GM13976 (cell line): ENCODE data around the gene CRB3.
A peak's percentile ranks its signal among the peaks of the same experiment; 100 is the strongest.

ENCODE experiments used
- DNase-seq: peaks from one replicate; pipeline ENCODE4 v3.0.0; 2012; ENCODE audit warnings: low spot score
- in situ Hi-C: fragments of 300-500 bp; cut with MboI; formaldehyde crosslinking; loops from one replicate; pipeline ENCODE4 v1.12.0; 2022; ENCODE audit warnings: low sequenced_read_pairs, mixed read lengths, inconsistent platforms; ENCODE audit not compliant: unreplicated experiment
- TF ChIP-seq, protein P1 (sequence below): IDR thresholded peaks from 2 replicates; pipeline ENCODE4 v1.5.1; 2012; ENCODE audit warnings: borderline replicate concordance, mild to moderate bottlenecking; ENCODE audit not compliant: insufficient read depth; ENCODE audit errors: extremely low read depth, missing control alignments, control extremely low read depth

CRB3 gene

DNA sequence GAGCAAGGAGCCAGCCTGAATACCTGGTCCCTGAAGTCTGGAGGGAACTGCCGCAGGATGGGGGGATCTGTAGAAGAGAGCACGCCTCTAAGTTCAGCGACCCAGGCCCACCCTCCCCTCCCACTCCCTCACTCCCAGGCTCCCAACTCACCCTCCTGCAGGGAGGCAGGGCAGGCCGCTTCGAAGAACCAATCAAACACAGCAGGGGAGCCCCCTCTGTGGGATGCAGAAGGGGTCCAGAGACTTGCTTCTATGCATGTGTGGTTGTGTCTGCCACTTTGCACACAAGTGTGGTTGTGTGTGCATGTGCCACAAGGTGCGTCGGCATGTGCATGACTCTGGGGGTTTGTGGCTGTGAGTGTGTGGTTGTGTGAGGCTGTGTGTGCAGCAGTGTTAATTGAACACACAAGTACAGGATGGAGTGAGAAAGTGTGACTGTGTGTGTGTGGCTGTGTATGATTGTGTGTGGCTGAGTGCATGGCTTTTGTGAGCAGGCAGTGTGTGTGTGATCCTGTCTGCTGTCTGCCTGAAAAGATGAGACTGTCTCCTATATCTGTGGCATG lies 15.8 kb downstream of the CRB3 start:
- DNase-seq: no peak
- TF ChIP-seq, protein P1, sequence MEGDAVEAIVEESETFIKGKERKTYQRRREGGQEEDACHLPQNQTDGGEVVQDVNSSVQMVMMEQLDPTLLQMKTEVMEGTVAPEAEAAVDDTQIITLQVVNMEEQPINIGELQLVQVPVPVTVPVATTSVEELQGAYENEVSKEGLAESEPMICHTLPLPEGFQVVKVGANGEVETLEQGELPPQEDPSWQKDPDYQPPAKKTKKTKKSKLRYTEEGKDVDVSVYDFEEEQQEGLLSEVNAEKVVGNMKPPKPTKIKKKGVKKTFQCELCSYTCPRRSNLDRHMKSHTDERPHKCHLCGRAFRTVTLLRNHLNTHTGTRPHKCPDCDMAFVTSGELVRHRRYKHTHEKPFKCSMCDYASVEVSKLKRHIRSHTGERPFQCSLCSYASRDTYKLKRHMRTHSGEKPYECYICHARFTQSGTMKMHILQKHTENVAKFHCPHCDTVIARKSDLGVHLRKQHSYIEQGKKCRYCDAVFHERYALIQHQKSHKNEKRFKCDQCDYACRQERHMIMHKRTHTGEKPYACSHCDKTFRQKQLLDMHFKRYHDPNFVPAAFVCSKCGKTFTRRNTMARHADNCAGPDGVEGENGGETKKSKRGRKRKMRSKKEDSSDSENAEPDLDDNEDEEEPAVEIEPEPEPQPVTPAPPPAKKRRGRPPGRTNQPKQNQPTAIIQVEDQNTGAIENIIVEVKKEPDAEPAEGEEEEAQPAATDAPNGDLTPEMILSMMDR: no peak
- in situ Hi-C loops: no loop called here

DNA sequence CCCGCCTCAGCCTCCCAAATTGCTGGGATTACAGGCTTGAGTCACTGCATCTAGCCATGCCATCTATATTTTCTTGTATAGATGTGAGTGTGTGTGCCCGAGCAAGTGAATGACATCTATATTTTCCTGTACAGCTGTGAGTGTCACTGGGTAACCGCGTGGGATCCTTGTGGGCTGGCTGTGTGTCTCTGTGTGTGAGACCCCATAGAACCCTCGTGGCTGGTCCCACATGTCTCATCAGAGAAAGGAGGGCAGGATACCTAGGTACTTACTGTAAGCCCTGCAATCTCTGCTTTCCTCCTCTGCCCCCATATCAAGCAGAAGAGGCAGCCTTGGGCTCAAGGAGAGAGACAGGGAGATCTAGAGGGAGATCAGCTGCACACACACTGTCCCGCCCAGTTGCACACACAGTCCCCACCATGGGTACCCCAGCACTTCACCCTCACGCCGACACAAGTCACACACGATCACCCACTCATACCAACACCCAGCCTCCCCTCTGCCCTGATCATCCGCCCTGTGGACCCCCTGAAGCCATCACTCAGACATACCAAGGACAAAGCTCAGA lies 16.9 kb downstream of the CRB3 start:
- TF ChIP-seq, protein P1: no peak
- in situ Hi-C loops: no loop called here
- peak; percentile 43 for DNase-seq

DNA sequence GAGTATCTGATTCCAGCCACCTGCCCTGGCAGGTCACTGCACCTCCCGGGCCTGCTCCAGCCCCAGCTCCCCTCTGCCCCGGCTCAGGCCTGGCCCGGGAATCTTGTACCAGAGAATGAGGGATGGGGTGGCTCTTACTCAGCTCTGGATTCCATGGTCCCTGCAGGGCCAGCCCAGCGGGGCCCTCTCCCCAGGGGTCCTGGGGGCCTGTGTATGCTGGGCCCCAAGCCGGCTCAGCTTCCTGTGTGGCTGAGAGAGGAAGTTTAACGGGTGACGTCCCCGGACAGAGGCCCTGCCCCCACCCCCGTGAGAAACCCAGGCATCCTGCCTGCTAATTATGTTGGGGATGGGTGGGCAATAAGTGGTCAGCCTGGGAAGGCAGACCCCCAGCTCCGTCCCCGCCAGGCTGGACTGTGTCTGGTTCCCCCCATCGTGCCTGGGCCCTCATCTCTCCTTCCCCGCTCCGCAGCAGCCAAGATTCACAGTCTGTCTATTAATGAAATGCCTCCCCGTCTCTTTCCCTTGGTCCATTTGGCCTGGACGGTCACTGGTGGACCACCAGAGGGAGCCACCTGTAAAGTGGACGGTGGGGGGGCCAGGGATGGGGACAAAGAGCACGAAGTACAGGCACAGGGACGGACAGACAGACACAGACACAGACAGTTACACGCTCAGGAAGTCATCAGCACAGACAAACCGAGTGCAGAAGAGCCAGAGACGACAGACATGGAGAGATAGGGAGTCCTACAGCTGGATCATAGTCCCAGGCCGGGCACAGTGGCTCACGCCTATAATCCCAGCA lies 17.7 kb downstream of the CRB3 start, which contains the start of gene DENND1C:
Gene DENND1C, minus strand, starts transcription at position 247 of the 802 bp plus-strand sequence. Its CDS starts 92 bp downstream, at position 155.
- DNase-seq: peak; percentile 84
- in situ Hi-C loops: no loop called here
- TF ChIP-seq, protein P1: peak; percentile 70

DNA sequence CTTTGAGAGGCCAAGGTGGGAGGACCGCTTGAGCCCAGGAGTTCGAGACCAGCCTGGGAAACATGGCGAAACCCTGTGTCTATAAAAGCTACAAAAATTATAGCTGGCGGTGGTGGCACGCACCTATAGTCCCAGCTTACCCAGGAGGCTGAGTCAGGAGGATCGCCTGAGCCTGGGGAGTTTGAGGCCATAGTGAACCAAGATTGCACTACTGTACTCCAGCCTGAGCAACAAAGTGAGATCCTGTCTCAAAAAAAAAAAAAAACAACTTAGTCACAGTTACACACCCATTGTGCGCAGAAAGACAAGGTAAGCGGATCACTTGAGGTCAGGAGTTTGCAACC lies 18.2 kb downstream of the CRB3 start:
- in situ Hi-C loops: no loop called here
- TF ChIP-seq, protein P1: no peak
- no peak for DNase-seq

DNA sequence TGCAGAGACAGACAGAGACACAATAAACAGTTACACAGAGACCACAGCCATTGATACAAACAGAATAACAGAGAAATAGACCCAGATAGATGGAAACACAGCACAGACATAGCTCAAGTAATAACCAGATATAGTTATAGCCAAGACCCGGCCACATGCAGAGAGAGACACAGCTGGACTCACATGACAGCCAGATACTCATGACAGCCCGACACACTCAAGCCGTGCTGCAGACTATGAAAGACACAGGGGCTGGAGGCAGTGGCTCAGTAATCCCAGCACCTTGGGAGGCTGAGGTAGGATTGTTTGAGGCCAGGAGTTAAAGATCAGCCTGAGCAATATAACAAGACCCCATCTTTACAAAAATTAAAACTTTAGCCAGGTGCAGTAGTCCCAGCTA lies 19.2 kb downstream of the CRB3 start:
- in situ Hi-C loops: no loop called here
- TF ChIP-seq, protein P1: no peak
- DNase-seq: peak; percentile 3

DNA sequence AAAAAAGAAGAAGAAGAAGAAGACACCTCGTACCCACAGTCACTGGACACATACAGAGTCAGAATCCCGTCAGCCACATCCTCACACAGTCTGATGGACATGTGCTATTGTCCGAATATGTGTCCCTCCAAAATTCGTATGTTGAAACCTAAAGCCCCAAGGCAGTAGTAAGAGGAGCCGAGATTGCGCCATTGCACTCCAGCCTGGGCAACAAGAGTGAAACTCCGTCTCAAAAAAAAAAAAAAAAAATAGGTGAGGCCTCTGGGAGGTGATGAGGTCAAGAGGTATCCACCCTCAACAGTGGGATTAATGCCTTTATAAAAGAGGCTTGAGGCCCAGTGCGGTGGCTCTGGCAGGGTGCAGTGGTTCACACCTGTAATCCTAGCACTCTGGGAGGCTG lies 20.2 kb downstream of the CRB3 start:
- in situ Hi-C loops: no loop called here
- DNase-seq: no peak
- TF ChIP-seq, protein P1: no peak
